SK-N-SH (cell line): ENCODE data around the gene PCNX2. TPM values are rescaled to one million over a fixed set of nuclear protein-coding genes. Genes with fewer than 3 reads are reported as not detected.

ENCODE experiments used
- CTCF ChIA-PET: fragments of 300-600, 350-600 bp; formaldehyde crosslinking; extraction: SDS; loops from one replicate; lab custom pipeline; 2021; lab: Yijun Ruan, JAX
- POLR2A ChIA-PET: fragments of 350-600 bp; sonication (Branson Sonifier 250); formaldehyde crosslinking; extraction: SDS; loops from one replicate; lab custom pipeline; 2020; ENCODE audit warnings: antibody characterized with exemption, inconsistent platforms; lab: Yijun Ruan, JAX
- DNase-seq: peaks from one replicate; pipeline ENCODE4 v3.0.0; 2012
- H2AFZ ChIP-seq: fragments of 200-600 bp; sonication (generic); 2 replicates; pipeline ENCODE4 v1.8.1; 2016; ENCODE audit warnings: antibody characterized with exemption, mild to moderate bottlenecking, low read depth
- H3F3A ChIP-seq: fragments of 200-600 bp; sonication (generic); replicated peaks from 2 replicates; pipeline ENCODE3; 2016; ENCODE audit warnings: antibody characterized with exemption, mild to moderate bottlenecking; ENCODE audit not compliant: insufficient read depth
- H3K27ac ChIP-seq, 2 experiments: fragments of 200-500 bp in 1 of 2; fragments of 200-600 bp in 1 of 2; sonication (Bioruptor generic) in 1 of 2; sonication (generic), shearing (Covaris generic) in 1 of 2; 2 replicates each; pipeline versions ENCODE4 v1.5.1 to v1.6.1; 2014 to 2016; ENCODE audit warnings: low read depth in 2 of 2, inconsistent platforms in 1 of 2, low read length in 1 of 2, mild to moderate bottlenecking in 1 of 2, mixed read lengths in 1 of 2
- H3K27me3 ChIP-seq: fragments of 200-600 bp; sonication (generic), shearing (Covaris generic); 2 replicates; pipeline ENCODE4 v1.6.1; 2016; ENCODE audit warnings: mixed run types; ENCODE audit not compliant: insufficient read depth
- H3K36me3 ChIP-seq, 2 experiments: fragments of 200-500 bp in 1 of 2; fragments of 200-600 bp in 1 of 2; sonication (Bioruptor generic) in 1 of 2; sonication (generic) in 1 of 2; replicated peaks in 1 of 2; 2 replicates each; pipeline versions ENCODE3 to v1.5.1; 2014 to 2016; ENCODE audit warnings: low read length in 1 of 2, mild to moderate bottlenecking in 1 of 2; ENCODE audit not compliant: insufficient read depth in 2 of 2, control insufficient read depth in 1 of 2
- H3K4me1 ChIP-seq, 2 experiments: fragments of 200-500 bp in 1 of 2; fragments of 200-600 bp in 1 of 2; sonication (Bioruptor generic) in 1 of 2; sonication (generic), shearing (Covaris generic) in 1 of 2; 2 replicates each; pipeline versions ENCODE4 v1.5.1 to v1.6.1; 2014 to 2016; ENCODE audit warnings: low read depth in 1 of 2, low read length in 1 of 2, mixed run types in 1 of 2; ENCODE audit not compliant: insufficient read depth in 2 of 2, control insufficient read depth in 1 of 2
- H3K4me2 ChIP-seq: fragments of 200-600 bp; sonication (generic), shearing (Covaris generic); 2 replicates; pipeline ENCODE4 v1.6.1; 2017; ENCODE audit warnings: mixed run types
- H3K4me3 ChIP-seq, 2 experiments: fragments of 200-500 bp in 1 of 2; fragments of 200-600 bp in 1 of 2; sonication (Bioruptor generic) in 1 of 2; sonication (generic), shearing (Covaris generic) in 1 of 2; 2 replicates each; pipeline versions ENCODE4 v1.5.1 to v1.8.1; 2014 to 2016; ENCODE audit warnings: low read depth in 2 of 2, inconsistent platforms in 1 of 2, low read length in 1 of 2, mild to moderate bottlenecking in 1 of 2, mixed read lengths in 1 of 2, moderate library complexity in 1 of 2
- H3K79me2 ChIP-seq: fragments of 200-600 bp; sonication (generic); 2 replicates; pipeline ENCODE4 v1.8.1; 2017; ENCODE audit warnings: mild to moderate bottlenecking; ENCODE audit not compliant: insufficient read depth
- H3K9ac ChIP-seq: fragments of 200-600 bp; sonication (generic); 2 replicates; pipeline ENCODE4 v1.6.1; 2017; ENCODE audit warnings: mixed run types
- H3K9me2 ChIP-seq: fragments of 200-600 bp; sonication (generic); 2 replicates; pipeline ENCODE4 v1.6.1; 2017; ENCODE audit warnings: mixed run types
- H3K9me3 ChIP-seq: fragments of 200-600 bp; sonication (generic); 2 replicates; pipeline ENCODE4 v1.6.1; 2017; ENCODE audit warnings: mixed run types, mild to moderate bottlenecking, moderate library complexity
- H4K20me1 ChIP-seq: fragments of 200-600 bp; sonication (generic); 2 replicates; pipeline ENCODE4 v1.6.1; 2017; ENCODE audit warnings: mild to moderate bottlenecking, mixed run types; ENCODE audit not compliant: insufficient read depth
- ELF1 ChIP-seq: IDR thresholded peaks from 2 replicates; pipeline ENCODE4 v1.4.0; 2012
- EP300 ChIP-seq, 2 experiments: IDR thresholded peaks; 2 replicates each; pipeline versions ENCODE4 v1.4.0 to v1.6.1; 2012; ENCODE audit warnings: borderline replicate concordance in 1 of 2, low read depth in 1 of 2, low read length in 1 of 2
- FOSL2 ChIP-seq: IDR thresholded peaks from 2 replicates; pipeline ENCODE4 v1.4.0; 2012; ENCODE audit warnings: low read depth, mild to moderate bottlenecking, moderate library complexity, borderline replicate concordance
- FOXM1 ChIP-seq: IDR thresholded peaks from 2 replicates; pipeline ENCODE4 v1.4.0; 2012; ENCODE audit warnings: low read depth, mild to moderate bottlenecking
- GATA2 ChIP-seq: sonication (generic); formaldehyde crosslinking; IDR thresholded peaks from 2 replicates; pipeline ENCODE4 v1.5.0; 2020; ENCODE audit warnings: mild to moderate bottlenecking, missing genetic modification reagents
- JUND ChIP-seq: IDR thresholded peaks from 2 replicates; pipeline ENCODE4 v1.4.0; 2012
- MEF2A ChIP-seq: IDR thresholded peaks from 2 replicates; pipeline ENCODE4 v1.4.0; 2012; ENCODE audit warnings: low read depth, borderline replicate concordance
- NFIC ChIP-seq: IDR thresholded peaks from 2 replicates; pipeline ENCODE4 v1.4.0; 2012; ENCODE audit warnings: borderline replicate concordance
- NRF1 ChIP-seq: IDR thresholded peaks from 2 replicates; pipeline ENCODE4 v1.6.1; 2012; ENCODE audit warnings: low read depth, mild to moderate bottlenecking, low read length
- POLR2AphosphoS5 ChIP-seq: IDR thresholded peaks from 2 replicates; pipeline ENCODE4 v1.6.1; 2012; ENCODE audit warnings: low read depth, low read length
- RAD21 ChIP-seq: IDR thresholded peaks from 2 replicates; pipeline ENCODE4 v1.6.1; 2012; ENCODE audit warnings: mild to moderate bottlenecking, low read length
- RCOR1 ChIP-seq: fragments of 150-350 bp; IDR thresholded peaks from 2 replicates; pipeline ENCODE4 v1.6.1; 2017; ENCODE audit warnings: antibody characterized with exemption, low read length
- RFX5 ChIP-seq: IDR thresholded peaks from 2 replicates; pipeline ENCODE4 v1.6.1; 2012; ENCODE audit warnings: mild to moderate bottlenecking, improper control_type of control experiment, low read length
- RXRA ChIP-seq: IDR thresholded peaks from 2 replicates; pipeline ENCODE4 v1.4.0; 2012; ENCODE audit warnings: low read depth, mild to moderate bottlenecking, borderline replicate concordance
- TAF1 ChIP-seq: IDR thresholded peaks from 2 replicates; pipeline ENCODE4 v1.6.1; 2012; ENCODE audit warnings: low read depth, mild to moderate bottlenecking, low read length, moderate library complexity, borderline replicate concordance
- TEAD4 ChIP-seq: IDR thresholded peaks from 2 replicates; pipeline ENCODE4 v1.4.0; 2012; ENCODE audit warnings: mild to moderate bottlenecking, borderline replicate concordance; ENCODE audit not compliant: insufficient read depth
- YY1 ChIP-seq: IDR thresholded peaks from 2 replicates; pipeline ENCODE4 v1.4.0; 2012; ENCODE audit warnings: low read depth, mild to moderate bottlenecking
- WGBS: methylation state at CpG from one replicate; pipeline ENCODE4 v1.1.6; 2017; ENCODE audit warnings: low lambda C conversion rate; 5-methylcytosine and 5-hydroxymethylcytosine counted together
- polyA plus RNA-seq, 3 experiments: library from polyadenylated mRNA; depleted of rRNA; stranded (reverse); fragments of >200 nt; gene quantifications; 2 replicates each; pipeline ENCODE4 v1.2.3, GENCODE V29; 2012
- TF ChIP-seq, protein P1 (sequence below): IDR thresholded peaks from 2 replicates; pipeline ENCODE4 v1.6.1; 2012; ENCODE audit warnings: mild to moderate bottlenecking, low read depth, low read length, moderate library complexity
- TF ChIP-seq, protein P2 (sequence below): IDR thresholded peaks from 2 replicates; pipeline ENCODE4; 2012
- TF ChIP-seq, protein P3 (sequence below): IDR thresholded peaks from 2 replicates; pipeline ENCODE4 v1.4.0; 2012; ENCODE audit warnings: low read depth, borderline replicate concordance

The PCNX2 gene
- polyA plus RNA-seq, 1 of the 3 experiments (the other 2 are of a cell fraction): 10.6 TPM

DNA sequence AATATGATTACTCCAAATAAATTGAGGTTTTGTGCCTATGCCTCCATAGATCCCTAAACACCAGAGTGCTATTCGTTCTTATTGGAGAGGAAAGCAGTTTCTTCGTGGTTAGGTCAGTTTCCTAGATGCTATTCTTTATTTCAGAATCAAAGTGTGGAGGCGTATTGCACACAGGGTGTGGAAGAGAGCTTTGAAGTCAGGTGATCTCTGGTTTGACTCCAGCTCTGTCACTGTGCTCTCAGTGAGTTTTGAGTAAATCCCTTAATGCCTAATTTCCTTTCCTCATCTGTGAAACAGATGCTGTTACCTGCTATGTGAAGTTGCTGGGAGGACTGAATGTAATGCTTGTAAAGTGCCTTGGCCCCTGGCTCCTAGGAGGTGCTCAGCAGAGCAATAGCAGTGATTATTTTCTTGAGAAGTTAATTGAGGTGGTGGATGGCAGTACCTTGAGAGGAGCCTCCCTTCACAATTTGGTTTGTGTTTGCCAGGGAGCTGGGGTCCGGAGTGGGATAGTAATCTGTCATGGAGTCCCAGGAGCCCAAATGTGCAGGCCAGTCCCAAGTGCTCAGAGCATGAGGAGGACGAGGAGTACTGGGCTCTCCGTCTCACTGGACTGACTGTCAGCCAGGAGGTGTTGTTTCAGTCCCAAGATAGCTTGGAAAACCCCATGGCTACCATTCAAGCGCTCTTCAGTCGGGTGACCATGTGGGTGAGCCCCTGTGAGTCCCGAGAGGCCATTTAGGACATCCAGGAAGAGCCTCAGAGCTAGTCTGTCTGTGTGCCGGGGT is 330.2 kb downstream of the PCNX2 start:
- H3K9me3 ChIP-seq: no peaks in the 10 kb centered on the region
- H3K27ac ChIP-seq: no peak overlapping the region
- TF ChIP-seq YY1 (no peak), FOXM1 (no peak), RXRA (no peak), NFIC (no peak), POLR2AphosphoS5 (no peak), RFX5 (no peak), ELF1 (no peak), TEAD4 (no peak), FOSL2 (no peak), NRF1 (no peak), TAF1 (no peak), RAD21 (no peak)
- H2AFZ ChIP-seq: no peak overlapping the region
- no peaks in the 10 kb centered on the region for H4K20me1 ChIP-seq
- 93% methylated on average over 7 of the region's 10 CpGs for WGBS
- ChIA-PET POLR2A (no interaction called here), CTCF (interaction anchor here (0.7 to 1.5 kb wide), 7 partner anchors 10 to 1208 kb away, joined by 3 to 6 read pairs (median 3); no protein-coding TSS in a partner anchor)
- H3K4me3 ChIP-seq: no peak overlapping the region
- H3K79me2 ChIP-seq: no peaks in the 10 kb centered on the region
- peaks cover 8 to 65% of the 10 kb centered on the region in 2 experiments for H3K36me3 ChIP-seq
- H3K9me2 ChIP-seq: no peaks in the 10 kb centered on the region
- H3F3A ChIP-seq: peaks cover 3% of the 10 kb centered on the region
- no peak overlapping the region for H3K9ac ChIP-seq
- H3K27me3 ChIP-seq: no peaks in the 10 kb centered on the region
- no peak for DNase-seq
- H3K4me1 ChIP-seq: peaks cover 0 to 6% of the 10 kb centered on the region in 2 experiments; a peak in 2 of 4 replicates
- H3K4me2 ChIP-seq: no peak overlapping the region

DNA sequence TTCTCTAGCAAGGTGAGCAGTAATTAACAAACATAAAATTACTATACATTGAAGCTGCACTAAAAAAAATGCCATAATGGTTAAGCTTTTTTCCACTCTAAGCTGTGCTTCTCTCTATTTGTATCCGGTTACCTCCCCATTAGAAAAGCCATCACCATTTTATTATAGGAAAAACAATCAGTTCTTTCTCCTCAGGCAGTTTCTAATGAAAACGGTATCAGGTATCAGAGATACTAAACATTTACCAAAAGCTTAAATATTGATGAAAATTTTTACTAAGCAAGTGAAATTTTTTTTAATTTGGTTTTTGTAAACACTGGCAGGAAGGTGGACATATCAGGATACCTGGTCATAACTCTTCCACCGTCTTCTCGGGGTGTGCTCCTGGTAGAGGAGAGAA is 330.9 kb downstream of the PCNX2 start:
- H2AFZ ChIP-seq: no peak overlapping the region
- H3K36me3 ChIP-seq: peaks cover 4 to 58% of the 10 kb centered on the region in 2 experiments
- 95% methylated on average over 4 of the region's 4 CpGs for WGBS
- no peaks in the 10 kb centered on the region for H3K9me3 ChIP-seq
- H3K27ac ChIP-seq: no peak overlapping the region
- H3K9me2 ChIP-seq: no peaks in the 10 kb centered on the region
- no peak for DNase-seq
- no peaks in the 10 kb centered on the region for H3K27me3 ChIP-seq
- H3K9ac ChIP-seq: no peak overlapping the region
- CTCF ChIA-PET: interaction anchor here (0.7 to 1.4 kb wide), 5 partner anchors 9 to 1208 kb away, joined by 3 to 6 read pairs (median 3); no protein-coding TSS in a partner anchor
- H3K4me1 ChIP-seq: peaks cover 0 to 6% of the 10 kb centered on the region in 2 experiments; a peak in 2 of 4 replicates
- no peaks in the 10 kb centered on the region for H3K79me2 ChIP-seq
- H3F3A ChIP-seq: peaks cover 3% of the 10 kb centered on the region
- no peak overlapping the region for H3K4me3 ChIP-seq
- H4K20me1 ChIP-seq: no peaks in the 10 kb centered on the region
- H3K4me2 ChIP-seq: no peak overlapping the region
- POLR2A ChIA-PET: no interaction called here
- no peak for TF ChIP-seq MEF2A
- TF ChIP-seq, protein P1, sequence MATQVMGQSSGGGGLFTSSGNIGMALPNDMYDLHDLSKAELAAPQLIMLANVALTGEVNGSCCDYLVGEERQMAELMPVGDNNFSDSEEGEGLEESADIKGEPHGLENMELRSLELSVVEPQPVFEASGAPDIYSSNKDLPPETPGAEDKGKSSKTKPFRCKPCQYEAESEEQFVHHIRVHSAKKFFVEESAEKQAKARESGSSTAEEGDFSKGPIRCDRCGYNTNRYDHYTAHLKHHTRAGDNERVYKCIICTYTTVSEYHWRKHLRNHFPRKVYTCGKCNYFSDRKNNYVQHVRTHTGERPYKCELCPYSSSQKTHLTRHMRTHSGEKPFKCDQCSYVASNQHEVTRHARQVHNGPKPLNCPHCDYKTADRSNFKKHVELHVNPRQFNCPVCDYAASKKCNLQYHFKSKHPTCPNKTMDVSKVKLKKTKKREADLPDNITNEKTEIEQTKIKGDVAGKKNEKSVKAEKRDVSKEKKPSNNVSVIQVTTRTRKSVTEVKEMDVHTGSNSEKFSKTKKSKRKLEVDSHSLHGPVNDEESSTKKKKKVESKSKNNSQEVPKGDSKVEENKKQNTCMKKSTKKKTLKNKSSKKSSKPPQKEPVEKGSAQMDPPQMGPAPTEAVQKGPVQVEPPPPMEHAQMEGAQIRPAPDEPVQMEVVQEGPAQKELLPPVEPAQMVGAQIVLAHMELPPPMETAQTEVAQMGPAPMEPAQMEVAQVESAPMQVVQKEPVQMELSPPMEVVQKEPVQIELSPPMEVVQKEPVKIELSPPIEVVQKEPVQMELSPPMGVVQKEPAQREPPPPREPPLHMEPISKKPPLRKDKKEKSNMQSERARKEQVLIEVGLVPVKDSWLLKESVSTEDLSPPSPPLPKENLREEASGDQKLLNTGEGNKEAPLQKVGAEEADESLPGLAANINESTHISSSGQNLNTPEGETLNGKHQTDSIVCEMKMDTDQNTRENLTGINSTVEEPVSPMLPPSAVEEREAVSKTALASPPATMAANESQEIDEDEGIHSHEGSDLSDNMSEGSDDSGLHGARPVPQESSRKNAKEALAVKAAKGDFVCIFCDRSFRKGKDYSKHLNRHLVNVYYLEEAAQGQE: no peak
- no peak for TF ChIP-seq ELF1
- no peak for TF ChIP-seq GATA2 (CRISPR knock-in tag)
- TF ChIP-seq, protein P2, sequence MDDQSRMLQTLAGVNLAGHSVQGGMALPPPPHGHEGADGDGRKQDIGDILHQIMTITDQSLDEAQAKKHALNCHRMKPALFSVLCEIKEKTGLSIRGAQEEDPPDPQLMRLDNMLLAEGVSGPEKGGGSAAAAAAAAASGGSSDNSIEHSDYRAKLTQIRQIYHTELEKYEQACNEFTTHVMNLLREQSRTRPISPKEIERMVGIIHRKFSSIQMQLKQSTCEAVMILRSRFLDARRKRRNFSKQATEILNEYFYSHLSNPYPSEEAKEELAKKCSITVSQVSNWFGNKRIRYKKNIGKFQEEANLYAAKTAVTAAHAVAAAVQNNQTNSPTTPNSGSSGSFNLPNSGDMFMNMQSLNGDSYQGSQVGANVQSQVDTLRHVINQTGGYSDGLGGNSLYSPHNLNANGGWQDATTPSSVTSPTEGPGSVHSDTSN: no peak
- no peak for TF ChIP-seq EP300 (IDR thresholded peaks at IDR 0.05; ENCODE audit: borderline replicate concordance in 1 of 2, low read depth in 1 of 2, low read length in 1 of 2)
- TF ChIP-seq RFX5: no peak
- TF ChIP-seq TAF1: no peak
- no peak for TF ChIP-seq RCOR1
- TF ChIP-seq, protein P3, sequence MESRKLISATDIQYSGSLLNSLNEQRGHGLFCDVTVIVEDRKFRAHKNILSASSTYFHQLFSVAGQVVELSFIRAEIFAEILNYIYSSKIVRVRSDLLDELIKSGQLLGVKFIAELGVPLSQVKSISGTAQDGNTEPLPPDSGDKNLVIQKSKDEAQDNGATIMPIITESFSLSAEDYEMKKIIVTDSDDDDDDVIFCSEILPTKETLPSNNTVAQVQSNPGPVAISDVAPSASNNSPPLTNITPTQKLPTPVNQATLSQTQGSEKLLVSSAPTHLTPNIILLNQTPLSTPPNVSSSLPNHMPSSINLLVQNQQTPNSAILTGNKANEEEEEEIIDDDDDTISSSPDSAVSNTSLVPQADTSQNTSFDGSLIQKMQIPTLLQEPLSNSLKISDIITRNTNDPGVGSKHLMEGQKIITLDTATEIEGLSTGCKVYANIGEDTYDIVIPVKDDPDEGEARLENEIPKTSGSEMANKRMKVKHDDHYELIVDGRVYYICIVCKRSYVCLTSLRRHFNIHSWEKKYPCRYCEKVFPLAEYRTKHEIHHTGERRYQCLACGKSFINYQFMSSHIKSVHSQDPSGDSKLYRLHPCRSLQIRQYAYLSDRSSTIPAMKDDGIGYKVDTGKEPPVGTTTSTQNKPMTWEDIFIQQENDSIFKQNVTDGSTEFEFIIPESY: no peak
- TF ChIP-seq JUND: no peak
- TF ChIP-seq RXRA: no peak
- no peak for TF ChIP-seq YY1
- no peak for TF ChIP-seq NFIC
